GM10266 (cell line): ENCODE data around the gene OR2A14.

Experiments
- DNase-seq: peaks from one replicate; pipeline ENCODE4 v3.0.0; 2012; ENCODE audit errors: extremely low spot score
- TF ChIP-seq, protein P1 (sequence below): IDR thresholded peaks from 2 replicates; pipeline ENCODE4 v1.5.1; 2012; ENCODE audit warnings: mild to moderate bottlenecking, low read depth; ENCODE audit not compliant: control insufficient read depth, insufficient read depth; ENCODE audit errors: missing control alignments

Gene OR2A14, protein sequence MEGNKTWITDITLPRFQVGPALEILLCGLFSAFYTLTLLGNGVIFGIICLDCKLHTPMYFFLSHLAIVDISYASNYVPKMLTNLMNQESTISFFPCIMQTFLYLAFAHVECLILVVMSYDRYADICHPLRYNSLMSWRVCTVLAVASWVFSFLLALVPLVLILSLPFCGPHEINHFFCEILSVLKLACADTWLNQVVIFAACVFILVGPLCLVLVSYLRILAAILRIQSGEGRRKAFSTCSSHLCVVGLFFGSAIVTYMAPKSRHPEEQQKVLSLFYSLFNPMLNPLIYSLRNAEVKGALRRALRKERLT

DNA sequence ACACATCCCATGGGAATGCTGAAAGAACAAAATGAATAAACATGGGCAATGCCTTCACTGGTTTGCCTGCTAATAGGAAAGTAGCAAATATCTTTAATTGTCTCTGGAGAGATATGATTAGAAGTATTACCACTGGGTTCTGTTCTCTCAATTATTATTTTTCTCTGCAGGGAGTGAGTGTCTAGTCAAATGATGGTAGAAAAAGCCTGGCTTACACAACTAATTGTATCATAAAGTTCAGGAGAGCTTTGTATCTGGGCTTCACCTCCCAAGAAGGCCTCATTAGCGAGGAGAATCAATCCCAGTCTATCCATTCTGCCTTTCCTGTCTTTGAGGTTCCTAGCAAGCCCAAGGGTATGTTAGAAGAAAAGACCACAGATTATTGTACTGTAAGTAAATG, at the start of gene OR2A14:
Gene OR2A14 (plus strand): TSS at position 301 of the 400 bp plus-strand sequence. CDS start 5,937 bp downstream, outside the sequence.
- TF ChIP-seq, protein P1, sequence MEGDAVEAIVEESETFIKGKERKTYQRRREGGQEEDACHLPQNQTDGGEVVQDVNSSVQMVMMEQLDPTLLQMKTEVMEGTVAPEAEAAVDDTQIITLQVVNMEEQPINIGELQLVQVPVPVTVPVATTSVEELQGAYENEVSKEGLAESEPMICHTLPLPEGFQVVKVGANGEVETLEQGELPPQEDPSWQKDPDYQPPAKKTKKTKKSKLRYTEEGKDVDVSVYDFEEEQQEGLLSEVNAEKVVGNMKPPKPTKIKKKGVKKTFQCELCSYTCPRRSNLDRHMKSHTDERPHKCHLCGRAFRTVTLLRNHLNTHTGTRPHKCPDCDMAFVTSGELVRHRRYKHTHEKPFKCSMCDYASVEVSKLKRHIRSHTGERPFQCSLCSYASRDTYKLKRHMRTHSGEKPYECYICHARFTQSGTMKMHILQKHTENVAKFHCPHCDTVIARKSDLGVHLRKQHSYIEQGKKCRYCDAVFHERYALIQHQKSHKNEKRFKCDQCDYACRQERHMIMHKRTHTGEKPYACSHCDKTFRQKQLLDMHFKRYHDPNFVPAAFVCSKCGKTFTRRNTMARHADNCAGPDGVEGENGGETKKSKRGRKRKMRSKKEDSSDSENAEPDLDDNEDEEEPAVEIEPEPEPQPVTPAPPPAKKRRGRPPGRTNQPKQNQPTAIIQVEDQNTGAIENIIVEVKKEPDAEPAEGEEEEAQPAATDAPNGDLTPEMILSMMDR = no peak
- DNase-seq = no peak

DNA sequence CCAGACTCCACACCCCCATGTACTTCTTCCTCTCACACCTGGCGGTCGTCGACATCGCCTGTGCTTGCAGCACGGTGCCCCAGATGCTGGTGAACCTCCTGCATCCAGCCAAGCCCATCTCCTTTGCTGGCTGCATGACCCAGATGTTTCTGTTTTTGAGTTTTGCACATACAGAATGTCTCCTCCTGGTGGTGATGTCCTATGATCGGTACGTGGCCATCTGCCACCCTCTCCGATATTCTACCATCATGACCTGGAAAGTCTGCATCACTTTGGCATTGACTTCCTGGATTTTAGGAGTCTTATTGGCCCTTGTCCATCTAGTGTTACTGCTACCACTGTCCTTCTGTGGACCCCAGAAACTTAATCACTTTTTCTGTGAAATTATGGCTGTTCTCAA, 48.6 kb upstream of the OR2A14 start:
- no peak for DNase-seq
- TF ChIP-seq, protein P1 = no peak

DNA sequence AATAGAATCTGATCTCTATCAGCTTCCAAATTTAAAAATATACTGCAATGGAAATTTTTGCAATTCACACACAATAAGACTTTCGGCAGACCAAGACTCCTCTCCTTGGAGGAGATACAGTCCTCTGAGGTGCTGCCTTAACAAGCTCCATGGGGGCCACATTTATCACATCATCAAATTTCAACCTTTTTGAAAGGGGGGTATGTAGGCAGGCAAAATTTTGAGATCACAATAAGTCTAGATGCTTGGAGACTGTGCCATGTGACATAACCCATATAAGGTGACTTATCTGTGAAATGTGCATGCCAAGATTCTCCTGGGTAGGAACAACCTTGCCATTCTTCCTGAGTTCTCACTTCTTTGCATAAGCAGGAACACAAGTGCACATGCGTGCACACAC, 37.0 kb upstream of the OR2A14 start, which contains the start of gene OR2A12:
Gene OR2A12 (plus strand): TSS at position 301 of the 400 bp plus-strand sequence. CDS start 8,830 bp downstream, outside the sequence.
- DNase-seq = no peak
- TF ChIP-seq, protein P1 = no peak

DNA sequence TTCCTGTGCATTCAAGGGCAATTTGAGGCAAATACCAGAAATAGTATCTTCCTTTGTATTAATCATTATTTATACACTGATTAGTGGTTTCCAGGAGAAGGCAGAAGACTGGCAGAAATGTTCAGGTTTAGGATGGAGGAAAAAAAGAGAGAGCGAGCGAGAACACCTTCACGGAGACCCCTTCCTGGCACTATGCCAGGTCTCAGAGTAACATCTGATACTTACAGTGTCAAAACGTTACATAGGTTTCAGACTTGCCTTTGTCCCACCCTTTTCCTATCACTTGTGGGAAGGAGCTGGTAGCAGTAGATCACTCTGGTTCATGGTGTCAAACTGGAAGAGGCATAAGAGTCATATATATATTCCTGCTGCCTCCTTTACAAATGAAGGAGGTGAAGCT, 36.2 kb upstream of the OR2A14 start:
- no peak for DNase-seq

DNA sequence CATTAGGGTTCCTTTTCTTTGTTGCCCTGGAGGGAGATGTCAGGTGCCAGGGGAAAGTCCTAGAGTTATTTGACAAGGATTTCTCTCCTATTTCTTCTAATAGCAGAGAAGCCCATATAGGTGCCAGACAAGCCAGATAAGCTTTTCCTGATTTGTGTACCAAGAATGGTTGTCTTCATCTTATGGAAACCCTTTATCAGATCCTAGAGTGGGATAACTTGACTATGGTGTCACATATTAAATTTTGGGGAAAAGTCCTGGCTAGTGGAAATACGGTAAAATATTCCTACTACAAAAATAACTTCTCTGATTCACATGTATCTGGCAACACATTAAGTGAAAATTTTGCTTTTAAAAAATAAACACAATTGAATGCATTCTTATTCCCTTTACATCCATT, 35.7 kb upstream of the OR2A14 start:
- TF ChIP-seq, protein P1 = no peak
- DNase-seq = no peak

More for the DNA sequence above, 36.2 kb upstream of the OR2A14 start:
- TF ChIP-seq, protein P1 = no peak

DNA sequence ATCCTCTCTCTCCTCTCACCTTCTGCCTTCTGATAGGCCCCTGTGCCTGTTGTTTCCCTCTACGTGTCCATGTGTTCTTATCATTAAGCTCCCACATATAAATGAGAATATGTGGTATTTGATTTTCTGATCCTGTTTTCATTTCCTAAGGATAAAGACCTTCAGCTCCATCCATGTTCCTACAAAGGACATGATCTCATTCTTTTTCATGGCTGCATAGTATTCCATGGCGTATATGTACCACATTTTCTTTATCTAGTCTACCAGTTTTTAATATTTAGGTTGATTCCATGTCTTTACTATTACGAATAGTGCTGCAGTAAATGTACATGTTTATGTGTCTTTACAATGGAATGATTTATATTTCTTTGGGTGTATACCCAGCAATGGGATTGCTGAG, 32.3 kb upstream of the OR2A14 start:
- TF ChIP-seq, protein P1 = no peak
- DNase-seq = no peak

DNA sequence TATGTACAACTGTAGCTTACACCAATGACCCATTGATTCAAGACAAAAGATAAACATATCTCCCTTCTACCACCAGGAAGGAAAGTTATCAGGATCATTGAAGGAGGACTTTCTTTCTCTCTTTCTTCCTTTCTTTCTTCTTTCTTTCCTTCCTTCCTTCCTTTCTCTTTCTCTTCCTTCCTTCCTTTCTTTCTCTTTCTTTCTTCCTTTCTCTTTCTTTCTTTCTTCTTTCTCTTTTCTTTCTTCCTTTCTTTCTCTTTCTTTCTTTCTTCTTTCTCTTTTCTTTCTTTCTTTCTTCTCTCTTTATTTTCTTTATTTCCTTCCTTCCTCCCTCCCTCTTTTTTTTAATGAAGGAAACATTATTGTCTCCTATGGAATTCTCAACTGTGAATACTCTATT, 24.2 kb upstream of the OR2A14 start:
- TF ChIP-seq, protein P1 = no peak
- DNase-seq = no peak
